ENCODE results near the gene RBM47. TPM values are rescaled to one million over a fixed set of nuclear protein-coding genes. Genes with fewer than 3 reads are reported as not detected.

Gene RBM47
- total RNA-seq, 2 experiments from 2014 or later, result 0.27 to 0.92 TPM

DNA sequence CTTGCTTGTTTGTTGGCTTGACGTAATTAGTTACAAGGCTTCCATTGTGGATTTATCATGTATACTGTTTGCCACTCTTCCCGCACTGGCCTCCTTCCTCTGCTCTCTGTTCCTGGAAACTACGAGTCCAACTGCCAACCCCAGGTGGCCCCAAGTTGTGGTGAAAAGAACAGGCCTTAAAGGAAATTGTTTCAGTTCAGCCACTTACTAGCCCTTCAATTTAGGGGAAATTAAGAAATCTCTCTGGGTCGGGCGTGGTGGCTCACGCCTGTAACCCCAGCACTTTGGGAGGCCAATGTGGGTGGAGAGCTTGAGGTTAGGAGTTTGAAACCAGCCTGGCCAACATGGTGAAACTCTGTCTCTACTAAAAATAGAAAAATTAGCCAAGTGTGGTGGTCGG is 28.0 kb downstream of the RBM47 start:
- TF ChIP-seq, protein P1, sequence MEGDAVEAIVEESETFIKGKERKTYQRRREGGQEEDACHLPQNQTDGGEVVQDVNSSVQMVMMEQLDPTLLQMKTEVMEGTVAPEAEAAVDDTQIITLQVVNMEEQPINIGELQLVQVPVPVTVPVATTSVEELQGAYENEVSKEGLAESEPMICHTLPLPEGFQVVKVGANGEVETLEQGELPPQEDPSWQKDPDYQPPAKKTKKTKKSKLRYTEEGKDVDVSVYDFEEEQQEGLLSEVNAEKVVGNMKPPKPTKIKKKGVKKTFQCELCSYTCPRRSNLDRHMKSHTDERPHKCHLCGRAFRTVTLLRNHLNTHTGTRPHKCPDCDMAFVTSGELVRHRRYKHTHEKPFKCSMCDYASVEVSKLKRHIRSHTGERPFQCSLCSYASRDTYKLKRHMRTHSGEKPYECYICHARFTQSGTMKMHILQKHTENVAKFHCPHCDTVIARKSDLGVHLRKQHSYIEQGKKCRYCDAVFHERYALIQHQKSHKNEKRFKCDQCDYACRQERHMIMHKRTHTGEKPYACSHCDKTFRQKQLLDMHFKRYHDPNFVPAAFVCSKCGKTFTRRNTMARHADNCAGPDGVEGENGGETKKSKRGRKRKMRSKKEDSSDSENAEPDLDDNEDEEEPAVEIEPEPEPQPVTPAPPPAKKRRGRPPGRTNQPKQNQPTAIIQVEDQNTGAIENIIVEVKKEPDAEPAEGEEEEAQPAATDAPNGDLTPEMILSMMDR (IDR thresholded peaks at IDR 0.05), result no peak
- ATAC-seq (ENCODE audit: poor library complexity) (no peak), DNase-seq (no peak)
- no peak overlapping the region for H3K4me3 ChIP-seq (ENCODE audit: low read length)
- Mint-ChIP-seq H3K27ac (no peak overlapping the region), H3K36me3 (ENCODE audit: low read depth) (no peaks in the 10 kb centered on the region), H3K4me1 (ENCODE audit: low read depth) (no peaks in the 10 kb centered on the region), H3K27me3 (no peaks in the 10 kb centered on the region), H3K4me3 (no peak overlapping the region), H3K9me3 (no peaks in the 10 kb centered on the region)
- POLR2A ChIA-PET, result no interaction called here
- no peaks in the 10 kb centered on the region for H3K9me3 ChIP-seq (ENCODE audit: control insufficient read depth in 1 of 2, insufficient read depth in 1 of 2, low read length in 2 of 2)
- CTCF ChIA-PET, result no interaction called here
- no peaks in the 10 kb centered on the region for H3K36me3 ChIP-seq (ENCODE audit: insufficient read depth, low read length)
- H3K27ac ChIP-seq (ENCODE audit: low read depth in 1 of 2, low read length in 2 of 2), result no peak overlapping the region
- H3K27me3 ChIP-seq (ENCODE audit: control insufficient read depth in 1 of 2, insufficient read depth in 2 of 2, low read length in 2 of 2), result no peaks in the 10 kb centered on the region
- H3K4me1 ChIP-seq (ENCODE audit: insufficient read depth, low read length), result no peaks in the 10 kb centered on the region
- intact Hi-C loops (cut with DNase I, micrococcal nuclease), result no loop called here

DNA sequence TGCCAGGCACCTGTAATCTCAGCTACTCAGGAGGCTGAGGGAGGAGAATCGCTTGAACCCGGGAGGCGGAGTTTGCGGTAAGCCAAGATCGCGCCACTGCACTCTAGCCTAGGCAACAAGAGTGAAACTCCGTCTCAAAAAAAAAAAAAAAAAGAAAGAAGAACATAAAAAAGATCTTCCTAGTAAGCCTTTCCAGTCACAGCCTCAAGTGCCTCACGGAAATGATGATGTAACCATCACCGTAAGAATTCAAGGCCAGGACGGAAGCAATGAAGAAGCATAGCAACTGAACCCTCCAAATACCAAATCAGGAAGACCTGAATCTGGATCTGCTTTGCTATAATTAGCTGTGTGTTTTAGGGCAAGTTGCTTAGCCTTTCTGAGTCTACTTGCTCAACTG is 28.8 kb downstream of the RBM47 start:
- intact Hi-C loops (cut with DNase I, micrococcal nuclease), result no loop called here
- Mint-ChIP-seq H3K4me1 (ENCODE audit: low read depth) (no peaks in the 10 kb centered on the region), H3K9me3 (no peaks in the 10 kb centered on the region), H3K27me3 (no peaks in the 10 kb centered on the region), H3K36me3 (ENCODE audit: low read depth) (no peaks in the 10 kb centered on the region), H3K4me3 (no peak overlapping the region), H3K27ac (no peak overlapping the region)
- Histone ChIP-seq H3K27ac (ENCODE audit: low read depth in 1 of 2, low read length in 2 of 2) (no peak overlapping the region), H3K4me1 (ENCODE audit: insufficient read depth, low read length) (no peaks in the 10 kb centered on the region), H3K4me3 (ENCODE audit: low read length) (no peak overlapping the region), H3K27me3 (ENCODE audit: control insufficient read depth in 1 of 2, insufficient read depth in 2 of 2, low read length in 2 of 2) (no peaks in the 10 kb centered on the region), H3K9me3 (ENCODE audit: control insufficient read depth in 1 of 2, insufficient read depth in 1 of 2, low read length in 2 of 2) (no peaks in the 10 kb centered on the region), H3K36me3 (ENCODE audit: insufficient read depth, low read length) (no peaks in the 10 kb centered on the region)
- ChIA-PET POLR2A (no interaction called here), CTCF (no interaction called here)
- TF ChIP-seq, protein P1 (IDR thresholded peaks at IDR 0.05), result no peak
- DNase-seq (peak in 2 of 14 experiments; percentile 43 to 58), ATAC-seq (ENCODE audit: poor library complexity) (no peak)

DNA sequence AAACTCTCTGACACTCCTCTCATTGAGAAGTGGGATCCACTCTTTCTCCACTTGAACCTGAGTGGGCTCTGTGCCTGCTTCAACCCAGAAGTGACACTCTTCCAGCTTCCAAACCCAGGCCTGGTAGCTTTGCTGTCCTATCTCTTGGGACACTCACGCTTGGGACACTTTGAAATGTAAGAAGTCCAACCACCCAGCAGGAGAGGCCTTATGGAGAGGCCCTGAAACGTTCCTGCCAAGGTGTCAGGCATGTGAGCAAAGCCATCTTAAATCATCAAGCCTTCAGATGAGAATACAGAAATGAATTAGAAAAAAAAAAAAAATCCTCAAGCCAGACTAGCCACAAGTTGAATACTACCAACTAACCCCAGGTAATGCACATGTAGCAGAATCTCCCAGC is 30.2 kb downstream of the RBM47 start:
- Mint-ChIP-seq H3K27ac (no peak overlapping the region), H3K4me3 (no peak overlapping the region), H3K9me3 (no peaks in the 10 kb centered on the region), H3K27me3 (no peaks in the 10 kb centered on the region), H3K4me1 (ENCODE audit: low read depth) (no peaks in the 10 kb centered on the region), H3K36me3 (ENCODE audit: low read depth) (no peaks in the 10 kb centered on the region)
- Histone ChIP-seq H3K27me3 (ENCODE audit: control insufficient read depth in 1 of 2, insufficient read depth in 2 of 2, low read length in 2 of 2) (no peaks in the 10 kb centered on the region), H3K36me3 (ENCODE audit: insufficient read depth, low read length) (no peaks in the 10 kb centered on the region), H3K27ac (ENCODE audit: low read depth in 1 of 2, low read length in 2 of 2) (no peak overlapping the region), H3K4me3 (ENCODE audit: low read length) (no peak overlapping the region), H3K9me3 (ENCODE audit: control insufficient read depth in 1 of 2, insufficient read depth in 1 of 2, low read length in 2 of 2) (no peaks in the 10 kb centered on the region), H3K4me1 (ENCODE audit: insufficient read depth, low read length) (no peaks in the 10 kb centered on the region)
- DNase-seq (no peak), ATAC-seq (ENCODE audit: poor library complexity) (no peak)
- intact Hi-C loops (cut with DNase I, micrococcal nuclease), result no loop called here
- POLR2A ChIA-PET, result no interaction called here
- CTCF ChIA-PET, result no interaction called here
- TF ChIP-seq, protein P1 (IDR thresholded peaks at IDR 0.05), result no peak

All from CD4-positive, alpha-beta T cell (primary cell).